Activated CD4-positive, CD25-positive, alpha-beta regulatory T cell treated with anti-CD3 and anti-CD28 coated beads, Interleukin-2, amount 50 U/mL, for 16 hours (primary cell): ENCODE results near the gene CLEC2L.

Experiments used
- DNase-seq: peaks from one replicate; pipeline ENCODE4 v3.0.0-alpha.2; 2020; ENCODE audit warnings: low read depth, low spot score

The CLEC2L gene

DNA sequence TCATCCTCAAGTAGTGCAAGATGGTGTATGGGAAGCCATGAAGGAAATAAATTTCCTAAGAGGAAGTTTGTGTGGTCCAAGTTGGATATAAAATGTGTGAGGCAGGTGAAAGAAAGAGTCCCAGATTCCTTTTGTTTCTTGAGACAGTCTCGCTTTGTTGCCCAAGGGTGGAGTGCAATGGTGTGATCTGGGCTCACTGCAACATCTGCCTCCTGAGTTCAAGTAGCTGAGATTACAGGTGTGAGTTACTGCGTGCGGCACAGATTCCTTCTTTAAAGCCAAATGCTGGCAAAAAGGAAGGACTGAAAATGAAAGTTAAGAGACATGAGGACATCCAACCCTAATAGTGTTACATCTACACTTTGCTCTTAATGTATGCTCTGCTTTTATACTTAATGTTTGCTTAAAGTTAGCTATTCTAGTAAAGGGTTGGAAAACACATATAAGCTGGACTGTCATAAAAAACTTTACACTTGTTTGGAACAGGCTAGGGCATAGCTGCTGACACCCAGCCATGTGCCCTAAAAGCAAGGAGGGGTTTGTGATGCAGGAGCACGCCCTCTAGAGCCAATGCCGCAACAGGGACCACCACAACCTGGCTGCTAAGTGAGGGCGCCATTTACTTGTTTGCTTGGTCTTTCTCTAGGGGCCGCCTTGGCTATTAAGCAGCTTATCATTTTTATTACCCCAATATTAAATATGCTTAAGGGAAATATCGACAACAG, 34.5 kb downstream of the CLEC2L start:
- no peak for DNase-seq

GRCh38 chr7:139559364-139560105, 36.0 kb downstream of the CLEC2L start:
- no peak for DNase-seq

DNA sequence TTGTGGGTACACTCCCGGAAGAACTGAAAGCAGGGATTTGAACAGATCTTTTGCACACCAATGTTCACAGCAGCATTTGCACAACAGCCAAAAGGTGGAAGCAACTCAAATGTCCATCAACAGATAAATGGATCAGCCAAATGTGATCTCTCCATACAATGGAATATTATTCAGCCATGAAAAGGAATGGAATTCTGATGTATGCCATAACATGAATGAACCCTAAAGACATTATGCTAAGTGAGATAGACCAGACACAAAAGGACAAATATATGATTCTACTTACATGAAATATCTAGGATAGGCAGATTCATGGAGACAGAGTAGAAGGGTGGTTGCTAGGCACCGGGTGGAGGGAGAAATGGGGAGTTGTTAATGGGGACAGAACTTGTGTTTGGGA, 36.7 kb downstream of the CLEC2L start:
- no peak for DNase-seq

DNA sequence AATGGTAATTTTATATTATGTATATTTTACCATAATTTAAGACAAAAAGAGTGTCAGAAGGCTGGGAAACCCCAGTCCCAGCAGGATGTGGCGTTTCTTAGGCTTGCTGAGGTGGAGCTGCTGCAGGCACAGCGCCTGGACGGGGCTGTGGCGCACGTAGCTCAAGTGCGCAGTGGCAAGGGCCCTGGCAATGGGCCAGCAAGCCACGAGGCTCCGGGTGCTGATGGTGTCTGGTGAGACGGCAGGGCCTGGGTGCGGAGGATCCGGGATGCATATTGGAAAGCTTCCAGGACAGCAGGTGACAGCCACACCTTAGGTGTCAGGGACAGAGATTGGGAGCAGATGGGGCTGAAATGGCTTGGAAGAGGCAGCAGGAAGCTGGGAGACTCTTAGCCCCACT, 37.2 kb downstream of the CLEC2L start:
- no peak for DNase-seq

DNA sequence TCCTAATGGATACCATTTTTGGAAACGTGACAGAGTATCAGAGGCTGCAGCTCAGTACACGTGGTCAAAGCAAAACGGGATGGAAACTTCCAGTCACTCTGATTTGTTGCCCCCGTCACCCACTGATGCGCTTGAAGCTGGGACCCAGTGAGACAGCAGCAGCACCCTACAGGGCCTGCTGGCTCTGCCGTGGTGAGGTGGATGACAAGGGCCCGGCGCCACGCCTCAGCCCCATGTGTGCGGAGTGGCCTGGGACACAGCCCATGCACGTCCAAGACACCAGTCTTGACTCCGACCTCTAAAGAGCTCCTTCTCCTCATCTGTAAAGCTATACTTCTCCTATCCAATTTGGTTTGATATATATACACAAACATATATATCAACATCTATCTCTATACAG, 39.0 kb downstream of the CLEC2L start:
- DNase-seq: no peak

- DNase-seq: no peak
Measured at GRCh38 chr7:139562961-139563565, 39.6 kb downstream of the CLEC2L start.

- DNase-seq: no peak
Measured at GRCh38 chr7:139563856-139564255, 40.4 kb downstream of the CLEC2L start.

- no peak for DNase-seq
Measured at GRCh38 chr7:139566075-139566474, 42.6 kb downstream of the CLEC2L start.

GRCh38 chr7:139566736-139567646, 43.5 kb downstream of the CLEC2L start:
- DNase-seq: no peak

- DNase-seq: no peak
Measured at GRCh38 chr7:139567647-139568345, 44.3 kb downstream of the CLEC2L start.

DNA sequence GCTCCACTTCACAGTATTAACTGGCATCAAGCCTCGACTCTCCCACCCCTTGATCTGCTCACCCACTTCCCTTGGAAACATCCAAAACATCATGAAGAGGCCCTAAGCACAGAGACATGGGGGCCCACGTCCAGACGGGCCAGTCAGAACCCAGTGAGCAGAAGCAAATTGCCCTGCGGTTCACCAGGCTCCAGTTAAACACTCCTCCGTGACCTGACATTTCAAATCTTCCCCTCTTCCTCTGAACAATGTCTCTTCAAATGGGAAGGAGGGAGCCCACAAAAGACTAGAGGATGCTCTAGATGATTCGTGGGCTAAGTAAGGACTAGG, 44.8 kb downstream of the CLEC2L start:
- no peak for DNase-seq

GRCh38 chr7:139568813-139569490, 45.5 kb downstream of the CLEC2L start:
- DNase-seq: no peak

- DNase-seq: no peak
Measured at GRCh38 chr7:139570119-139570518, 46.6 kb downstream of the CLEC2L start.

DNA sequence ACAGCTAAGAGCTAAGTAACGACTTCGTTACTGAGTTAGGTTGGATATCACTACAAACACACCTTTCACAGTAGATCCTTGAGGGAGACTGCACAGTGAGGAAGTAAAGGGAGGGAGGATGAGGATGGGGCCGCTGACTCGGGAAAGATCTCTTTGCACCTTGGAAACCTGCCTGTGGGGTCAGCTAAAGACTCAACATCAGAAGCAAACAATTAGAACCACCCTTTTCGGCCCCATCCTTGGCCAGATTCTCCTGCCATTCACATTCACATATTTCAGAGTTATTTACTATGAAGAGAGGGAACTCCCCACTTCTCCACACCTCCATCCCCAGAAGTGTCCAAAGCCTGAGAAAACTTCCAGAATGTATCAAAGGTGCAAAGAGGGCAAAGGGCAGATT, 47.1 kb downstream of the CLEC2L start:
- no peak for DNase-seq

DNA sequence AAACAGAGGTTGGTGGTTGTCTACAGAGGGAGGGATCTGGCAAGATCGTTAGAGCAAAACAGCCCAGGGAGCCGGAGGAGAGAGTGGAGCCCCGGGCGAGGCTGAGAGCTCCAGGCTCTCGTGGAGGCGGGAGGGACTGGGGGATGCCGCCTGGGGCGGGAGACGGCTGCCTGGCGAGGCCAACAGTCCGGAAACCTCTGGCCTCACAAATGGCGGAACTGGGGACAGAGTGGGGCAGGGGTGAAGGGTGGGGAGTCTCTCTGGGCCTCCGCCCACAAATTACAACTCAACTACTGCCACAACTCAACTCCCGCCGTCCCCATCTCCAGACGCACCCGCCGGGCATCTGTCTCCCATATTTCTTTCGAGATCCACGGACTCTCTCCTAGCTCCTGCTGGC, 47.7 kb downstream of the CLEC2L start:
- no peak for DNase-seq

- no peak for DNase-seq
Measured at GRCh38 chr7:139571651-139572050, 48.2 kb downstream of the CLEC2L start.

DNA sequence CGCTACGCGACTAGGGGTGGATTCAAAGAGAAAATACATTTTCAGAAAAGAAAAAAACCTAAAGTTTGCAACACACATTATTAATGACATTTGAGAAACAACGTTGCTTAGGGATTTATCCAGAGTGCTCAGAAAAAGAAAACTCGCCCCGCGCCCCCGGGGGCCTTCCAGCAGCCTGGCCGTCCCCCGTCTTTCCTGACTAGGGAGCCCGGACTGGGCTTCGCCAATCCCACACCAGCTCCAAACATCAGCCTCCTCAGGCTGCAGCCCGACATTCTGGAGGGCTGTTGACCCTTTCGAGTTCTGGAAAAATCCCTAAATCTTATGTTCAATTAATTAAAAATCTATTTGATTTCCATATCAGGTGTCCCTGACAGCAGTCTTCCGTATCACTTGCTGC, 48.6 kb downstream of the CLEC2L start:
- no peak for DNase-seq

GRCh38 chr7:139572704-139573385, 49.4 kb downstream of the CLEC2L start:
- DNase-seq: no peak

DNA sequence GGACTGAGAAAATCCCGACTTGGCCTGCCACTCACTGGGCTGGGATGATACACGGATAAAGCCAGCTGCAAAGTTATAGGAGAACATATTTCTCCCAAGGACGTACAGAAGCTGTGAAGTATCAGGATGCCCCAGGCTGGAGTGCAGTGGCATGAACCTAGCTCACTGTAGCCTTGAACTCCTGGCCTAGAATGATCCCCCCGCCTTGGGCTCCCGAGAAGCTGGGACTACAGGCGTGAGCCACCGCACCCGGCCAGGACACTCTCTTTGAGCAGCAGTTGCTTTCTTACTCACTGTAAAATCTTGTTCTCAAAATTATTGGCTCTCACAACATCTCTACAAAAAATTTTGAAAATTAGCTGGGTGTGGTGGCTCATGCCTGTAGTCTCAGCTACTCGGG, 50.4 kb downstream of the CLEC2L start:
- no peak for DNase-seq
